HG03342 (cell line): ENCODE data around the gene ARHGAP45.
A peak's percentile ranks its signal among the peaks of the same experiment; 100 is the strongest.

Experiments
- ATAC-seq: cut with Tn5 transposase; IDR thresholded peaks from one replicate; pipeline ENCODE4 v1.9.1; 2021; ENCODE audit warnings: mild to moderate bottlenecking, moderate library complexity; ENCODE audit not compliant: unreplicated experiment

ARHGAP45 gene

GRCh38 chr19:1084024-1084868 lies 17.3 kb downstream of the ARHGAP45 start:
- no peak for ATAC-seq

- ATAC-seq: no peak
Measured at GRCh38 chr19:1085053-1085658, 18.2 kb downstream of the ARHGAP45 start.

- ATAC-seq: no peak
Measured at GRCh38 chr19:1085676-1086442, 18.9 kb downstream of the ARHGAP45 start.

- ATAC-seq: no peak
Measured at GRCh38 chr19:1086613-1087012, 19.6 kb downstream of the ARHGAP45 start.

GRCh38 chr19:1087813-1088415 lies 20.9 kb downstream of the ARHGAP45 start:
- no peak for ATAC-seq

GRCh38 chr19:1088416-1089010 lies 21.5 kb downstream of the ARHGAP45 start:
- no peak for ATAC-seq

GRCh38 chr19:1089126-1089771 lies 22.3 kb downstream of the ARHGAP45 start:
- ATAC-seq: no peak

GRCh38 chr19:1089891-1090290 lies 22.9 kb downstream of the ARHGAP45 start:
- no peak for ATAC-seq

- ATAC-seq: no peak
Measured at GRCh38 chr19:1090731-1091543, 24.0 kb downstream of the ARHGAP45 start.

GRCh38 chr19:1091544-1092175 lies 24.7 kb downstream of the ARHGAP45 start:
- no peak for ATAC-seq

- no peak for ATAC-seq
Measured at GRCh38 chr19:1093330-1093729, 26.4 kb downstream of the ARHGAP45 start.

- no peak for ATAC-seq
Measured at GRCh38 chr19:1093811-1094553, 27.0 kb downstream of the ARHGAP45 start.

GRCh38 chr19:1094655-1094977 lies 27.6 kb downstream of the ARHGAP45 start:
- ATAC-seq: no peak

GRCh38 chr19:1094978-1095701 lies 28.2 kb downstream of the ARHGAP45 start, which contains the start of gene POLR2E:
TSS of gene POLR2E (minus strand) at chr19:1095375. CDS start at chr19:1095315, 60 bp downstream.
- ATAC-seq: peak; percentile 89

- no peak for ATAC-seq
Measured at GRCh38 chr19:1097810-1098176, 30.8 kb downstream of the ARHGAP45 start.

- no peak for ATAC-seq
Measured at GRCh38 chr19:1098177-1099051, 31.4 kb downstream of the ARHGAP45 start.

- no peak for ATAC-seq
Measured at GRCh38 chr19:1101337-1101698, 34.4 kb downstream of the ARHGAP45 start.
